Glomerular visceral epithelial cell (primary cell): ENCODE data around the gene UGT1A1.
A peak's percentile ranks its signal among the peaks of the same experiment; 100 is the strongest.

Source experiments
- DNase-seq: peaks from one replicate; pipeline ENCODE4 v3.0.0-alpha.2; 2016; ENCODE audit errors: extremely low spot score

Gene UGT1A1

GRCh38 chr2:233758141-233758540, 1.9 kb upstream of the UGT1A1 start:
- DNase-seq, result no peak

GRCh38 chr2:233758849-233759248, 1.2 kb upstream of the UGT1A1 start:
- DNase-seq, result no peak

- DNase-seq, result no peak
Measured at GRCh38 chr2:233761040-233761769, 1.1 kb downstream of the UGT1A1 start.

- DNase-seq, result peak; percentile 36
Measured at GRCh38 chr2:233764264-233764663, 4.2 kb downstream of the UGT1A1 start.

GRCh38 chr2:233764761-233765160, 4.7 kb downstream of the UGT1A1 start:
- no peak for DNase-seq

GRCh38 chr2:233766416-233766815, 6.3 kb downstream of the UGT1A1 start:
- DNase-seq, result no peak

- no peak for DNase-seq
Measured at GRCh38 chr2:233768076-233768475, 8.0 kb downstream of the UGT1A1 start.

- DNase-seq, result no peak
Measured at GRCh38 chr2:233769260-233769659, 9.2 kb downstream of the UGT1A1 start.

- no peak for DNase-seq
Measured at GRCh38 chr2:233772153-233772552, 12.1 kb downstream of the UGT1A1 start.

GRCh38 chr2:233772583-233772982, 12.5 kb downstream of the UGT1A1 start:
- DNase-seq, result no peak

GRCh38 chr2:233773854-233774253, 13.8 kb downstream of the UGT1A1 start:
- DNase-seq, result no peak

GRCh38 chr2:233775414-233775813, 15.3 kb downstream of the UGT1A1 start:
- DNase-seq, result no peak

- DNase-seq, result no peak
Measured at GRCh38 chr2:233778030-233778429, 18.0 kb downstream of the UGT1A1 start, which contains the start of gene MROH2A. MROH2A (plus strand) TSS chr2:233778330; CDS start chr2:233779359, 1,029 bp downstream.

GRCh38 chr2:233779722-233780121, 19.7 kb downstream of the UGT1A1 start:
- no peak for DNase-seq

- no peak for DNase-seq
Measured at GRCh38 chr2:233780771-233781170, 20.7 kb downstream of the UGT1A1 start.

- DNase-seq, result no peak
Measured at GRCh38 chr2:233789554-233789953, 29.5 kb downstream of the UGT1A1 start.

GRCh38 chr2:233791151-233791882, 31.2 kb downstream of the UGT1A1 start:
- DNase-seq, result no peak

GRCh38 chr2:233791883-233792329, 31.8 kb downstream of the UGT1A1 start:
- DNase-seq, result no peak

- no peak for DNase-seq
Measured at GRCh38 chr2:233792720-233793119, 32.6 kb downstream of the UGT1A1 start.

GRCh38 chr2:233793465-233794127, 33.5 kb downstream of the UGT1A1 start:
- no peak for DNase-seq

GRCh38 chr2:233794128-233794658, 34.1 kb downstream of the UGT1A1 start:
- no peak for DNase-seq

- no peak for DNase-seq
Measured at GRCh38 chr2:233795735-233796171, 35.7 kb downstream of the UGT1A1 start.
